ENCODE data around the gene FAM114A1. TPM values are rescaled to one million over a fixed set of nuclear protein-coding genes. Genes with fewer than 3 reads are reported as not detected.

FAM114A1 gene
- total and polyA plus RNA-seq, 2 of the 4 experiments (the other 2 are of a cell fraction) = 135 to 649 TPM

- Histone ChIP-seq H3K4me1 (ENCODE audit: control insufficient read depth, insufficient read depth, low read length) (peaks cover 20% of the 10 kb centered on the region), H3K27ac (ENCODE audit: insufficient read depth, low read length) (peak overlapping the region; percentile 87; the same call in 1 of the 2 replicates), H3K18ac (ENCODE audit: low read depth, low read length) (peak overlapping the region; percentile 82), H4K5ac (ENCODE audit: low read depth, low read length) (peak overlapping the region; percentile 79), H2BK15ac (ENCODE audit: low read depth, low read length) (peak overlapping the region; percentile 96), H3K4me3 (ENCODE audit: insufficient read depth, low read depth, low read length) (no peak overlapping the region), H3K9ac (ENCODE audit: low read depth, low read length) (peak overlapping the region; percentile 53), H3K9me1 (ENCODE audit: insufficient read depth, low read length) (peaks cover 7% of the 10 kb centered on the region), H3K4me2 (ENCODE audit: low read depth, low read length) (no peak overlapping the region), H2AFZ (replicated peaks; ENCODE audit: low read length, poor library complexity) (no peak overlapping the region), H2BK120ac (ENCODE audit: low read depth, low read length) (peak overlapping the region; percentile 97), H3K4ac (ENCODE audit: low read depth, low read length) (peak overlapping the region; percentile 94), H3K27me3 (ENCODE audit: control insufficient read depth, insufficient read depth, low read length) (no peaks in the 10 kb centered on the region), H2BK5ac (ENCODE audit: low read depth, low read length, poor library complexity, severe bottlenecking) (peak overlapping the region; percentile 89), H4K8ac (ENCODE audit: low read depth in 2 of 2, low read length in 2 of 2) (peak overlapping the region; percentile 91), H3K23ac (ENCODE audit: low read depth, low read length) (peak overlapping the region; percentile 63), H2AK9ac (replicated peaks; ENCODE audit: low read depth, low read length, poor library complexity) (no peak overlapping the region), H2AK5ac (ENCODE audit: low read depth, low read length) (peak overlapping the region; percentile 88; the same call in 1 of the 2 replicates), H4K20me1 (ENCODE audit: insufficient read depth, low read length) (no peaks in the 10 kb centered on the region), H3K36me3 (ENCODE audit: control insufficient read depth, insufficient read depth, low read length) (peaks cover 2% of the 10 kb centered on the region), H3K9me3 (ENCODE audit: control insufficient read depth, insufficient read depth, low read length) (no peaks in the 10 kb centered on the region), H3K14ac (replicated peaks; ENCODE audit: low read depth, low read length) (peak overlapping the region; percentile 91), H3K56ac (ENCODE audit: extremely low read depth, insufficient read depth, low read length) (peak overlapping the region; percentile 41; the same call in 1 of the 2 replicates), H4K91ac (ENCODE audit: insufficient read depth, low read depth, low read length) (peak overlapping the region; percentile 79), H2BK20ac (ENCODE audit: low read depth, low read length) (peak overlapping the region; percentile 90), H3K79me1 (ENCODE audit: low read depth in 1 of 2, low read length in 2 of 2) (peaks cover 0 to 18% of the 10 kb centered on the region in 2 experiments; a peak in 2 of 4 replicates)
- ChIA-PET CTCF (no interaction called here), POLR2A (ENCODE audit: unreplicated experiment) (no interaction called here)
- in situ Hi-C loops (cut with MboI; ENCODE audit: low sequenced_read_pairs) = no loop called here
- WGBS, 2 experiments (ENCODE audit: extremely low coverage in 2 of 2, insufficient read length in 1 of 2) = no CpG with 5 or more reads among the region's 2 CpGs
- no TSS peak for BruUV-seq (replicated peaks)
- TF ChIP-seq MXI1 (IDR thresholded peaks at IDR 0.05; ENCODE audit: borderline replicate concordance, low read depth, low read length) = no peak
- TF ChIP-seq USF2 (IDR thresholded peaks at IDR 0.05; ENCODE audit: low read depth, low read length) = no peak
- no peak for TF ChIP-seq POLR2A (IDR thresholded peaks at IDR 0.05; ENCODE audit: low read depth, low read length)
- TF ChIP-seq CEBPB (IDR thresholded peaks at IDR 0.05; ENCODE audit: low read depth, low read length) = no peak
- TF ChIP-seq RCOR1 (IDR thresholded peaks at IDR 0.05; ENCODE audit: insufficient replicate concordance, low read length) = no peak
- no peak for TF ChIP-seq FOS (IDR thresholded peaks at IDR 0.05; ENCODE audit: low read depth, low read length)
- TF ChIP-seq RAD21 (IDR thresholded peaks at IDR 0.05; ENCODE audit: low read length) = no peak
- TF ChIP-seq MAFK (IDR thresholded peaks at IDR 0.05; ENCODE audit: low read depth, low read length) = no peak
- no peak for TF ChIP-seq RFX5 (IDR thresholded peaks at IDR 0.05; ENCODE audit: low read depth, low read length)
- ATAC-seq (ENCODE audit: low read depth) (no peak), DNase-seq (no peak)
- intact Hi-C loops (cut with micrococcal nuclease) = no loop called here
- dilution Hi-C loops (cut with HindIII; ENCODE audit: low sequenced_read_pairs, unreplicated experiment) = no loop called here
These were observed 82.6 kb downstream of the FAM114A1 start for GRCh38 chr4:38950159-38950558.
